Inflammatory macrophage treated with lipopolysaccharide for 1 hour (primary cell): ENCODE results near the gene MTPN.

Source experiments
- DNase-seq, 2 donors: peaks; one replicate each; pipeline ENCODE4 v3.0.0-alpha.2; 2020 to 2022

The MTPN gene

GRCh38 chr7:135956393-135956792 is 20.8 kb downstream of the MTPN start:
- no peak for DNase-seq

- DNase-seq, result peak in 1 of 2 donors; percentile 71
These were observed 26.2 kb downstream of the MTPN start for GRCh38 chr7:135950972-135951371.

DNA sequence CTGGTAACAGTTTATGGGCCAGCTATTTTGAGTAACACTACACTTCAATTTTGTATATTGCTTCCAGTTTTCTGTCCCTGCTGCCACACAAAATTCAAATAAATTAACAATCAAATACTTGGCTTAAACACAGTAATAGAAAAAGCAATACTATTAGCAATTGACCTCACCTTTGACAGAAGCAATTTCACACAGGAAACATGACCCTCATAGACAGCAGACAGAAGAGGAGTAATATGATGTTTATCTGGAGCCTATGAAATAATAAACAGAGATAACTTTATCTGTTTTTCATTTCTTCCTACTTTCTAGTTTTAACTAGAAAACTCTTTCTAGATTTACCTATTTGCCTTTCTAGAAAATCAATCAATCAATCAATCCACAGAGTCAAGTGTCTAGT is 26.7 kb downstream of the MTPN start:
- no peak for DNase-seq

DNA sequence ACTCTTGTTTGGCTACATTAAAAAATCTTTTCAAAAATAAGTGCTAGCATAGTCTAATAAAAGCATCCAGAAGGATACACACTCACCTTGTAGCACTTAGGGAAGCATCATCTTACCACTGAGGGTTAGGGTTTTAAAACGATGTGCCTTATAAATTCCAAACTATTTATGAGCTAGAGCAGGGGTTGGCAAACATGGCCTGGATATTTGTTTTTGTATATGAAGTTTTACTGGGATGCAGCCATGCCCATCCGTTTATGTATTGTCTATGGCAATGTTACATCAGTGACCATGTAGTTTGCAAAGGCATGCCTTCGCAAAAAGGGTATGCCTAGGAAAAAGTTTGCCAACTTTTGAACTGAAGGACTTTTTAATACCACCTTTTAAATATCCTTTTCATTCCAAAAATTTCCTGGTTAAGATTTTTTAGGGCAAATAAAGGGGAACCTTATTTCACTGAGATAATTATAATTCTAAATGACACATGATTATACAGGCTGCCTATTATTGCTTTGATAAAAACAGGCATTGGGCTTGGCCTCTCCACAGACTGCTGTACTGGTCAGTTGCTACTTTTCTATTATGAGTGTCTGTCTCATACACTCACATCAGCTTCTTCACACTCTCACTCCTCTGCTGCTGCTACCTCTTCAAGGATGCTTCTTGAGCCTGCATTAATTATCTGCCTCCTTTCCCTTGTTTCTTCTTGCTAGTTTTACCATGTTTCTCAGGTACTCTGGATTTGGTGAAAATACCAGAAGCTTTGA is 30.7 kb downstream of the MTPN start:
- no peak for DNase-seq

- DNase-seq, result no peak
These were observed 32.4 kb downstream of the MTPN start for GRCh38 chr7:135944753-135945152.

GRCh38 chr7:135943134-135943879 is 33.9 kb downstream of the MTPN start:
- DNase-seq, result no peak

DNA sequence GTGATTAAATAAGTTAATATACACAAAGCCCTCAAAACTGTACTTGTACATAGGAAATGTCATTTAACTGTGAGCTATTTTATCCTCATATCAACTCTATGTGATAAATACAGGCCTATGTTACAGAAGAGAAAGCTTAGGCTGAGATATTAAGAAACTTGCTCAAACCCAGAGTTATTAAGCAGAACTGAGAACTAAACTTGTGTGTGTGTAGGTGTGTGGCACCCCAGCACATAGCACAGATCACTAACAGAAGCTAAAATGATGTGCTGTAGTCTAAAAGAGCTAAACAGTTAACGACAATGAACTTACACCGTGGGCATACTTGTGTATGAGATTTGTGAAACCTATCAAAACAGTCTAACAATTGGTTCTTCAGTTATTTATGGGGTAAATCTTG is 34.5 kb downstream of the MTPN start:
- DNase-seq, result peak; percentile 28 to 46

- no peak for DNase-seq
These were observed 36.8 kb downstream of the MTPN start for GRCh38 chr7:135940077-135941075.

GRCh38 chr7:135939261-135939812 is 37.8 kb downstream of the MTPN start:
- DNase-seq, result no peak

GRCh38 chr7:135938563-135938962 is 38.6 kb downstream of the MTPN start:
- DNase-seq, result no peak

DNA sequence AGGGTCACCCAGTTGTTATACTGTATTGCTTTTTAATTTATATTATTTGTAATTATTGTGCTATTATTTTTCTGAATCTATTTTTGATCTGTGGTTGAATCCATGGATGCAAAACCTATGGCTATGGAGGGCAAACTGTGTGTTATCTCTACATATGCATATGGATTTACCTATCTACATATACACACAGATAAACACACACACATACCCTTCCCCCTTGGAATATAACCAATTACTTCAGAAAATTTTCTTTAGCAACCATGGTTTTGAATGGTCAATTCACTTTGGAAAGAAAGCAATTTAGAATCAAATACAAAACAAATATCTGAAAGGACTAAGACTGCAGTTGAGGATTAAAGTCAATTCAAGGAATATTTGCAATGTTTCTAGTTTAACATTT is 39.1 kb downstream of the MTPN start:
- DNase-seq, result no peak

DNA sequence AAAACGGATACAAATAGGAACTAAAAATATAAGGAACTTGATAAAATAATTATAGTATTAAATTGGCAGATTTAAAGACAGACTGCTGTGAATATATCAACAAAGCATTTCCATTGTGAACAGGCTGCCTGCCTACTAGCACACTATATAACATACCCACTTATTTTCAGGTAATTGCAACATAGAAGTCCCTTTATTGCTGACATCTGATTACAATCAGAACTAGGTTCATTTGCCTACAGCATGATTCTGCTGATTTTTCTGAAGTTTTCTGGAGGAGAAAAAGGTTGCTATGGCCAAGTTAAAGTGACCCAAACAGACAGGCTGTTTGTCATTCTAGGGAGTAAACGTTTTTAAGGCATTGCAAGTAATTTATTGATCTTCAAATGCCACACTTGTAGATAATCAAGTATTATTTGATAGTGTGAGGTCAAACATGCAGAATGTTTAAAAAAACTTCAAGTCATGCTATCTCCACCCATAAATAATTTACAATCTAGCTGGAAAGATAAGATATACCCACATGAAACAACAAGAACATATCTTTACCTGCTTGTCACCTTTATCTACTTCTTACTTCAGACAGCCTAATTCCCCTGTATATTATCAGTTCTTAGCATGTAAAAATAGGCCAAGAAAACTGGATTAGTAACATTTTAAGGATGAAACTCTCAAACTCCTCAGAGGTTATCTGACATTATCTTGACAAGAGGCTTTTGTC is 40.5 kb downstream of the MTPN start:
- DNase-seq, result no peak

- DNase-seq, result no peak
These were observed 42.5 kb downstream of the MTPN start for GRCh38 chr7:135934651-135935050.

DNA sequence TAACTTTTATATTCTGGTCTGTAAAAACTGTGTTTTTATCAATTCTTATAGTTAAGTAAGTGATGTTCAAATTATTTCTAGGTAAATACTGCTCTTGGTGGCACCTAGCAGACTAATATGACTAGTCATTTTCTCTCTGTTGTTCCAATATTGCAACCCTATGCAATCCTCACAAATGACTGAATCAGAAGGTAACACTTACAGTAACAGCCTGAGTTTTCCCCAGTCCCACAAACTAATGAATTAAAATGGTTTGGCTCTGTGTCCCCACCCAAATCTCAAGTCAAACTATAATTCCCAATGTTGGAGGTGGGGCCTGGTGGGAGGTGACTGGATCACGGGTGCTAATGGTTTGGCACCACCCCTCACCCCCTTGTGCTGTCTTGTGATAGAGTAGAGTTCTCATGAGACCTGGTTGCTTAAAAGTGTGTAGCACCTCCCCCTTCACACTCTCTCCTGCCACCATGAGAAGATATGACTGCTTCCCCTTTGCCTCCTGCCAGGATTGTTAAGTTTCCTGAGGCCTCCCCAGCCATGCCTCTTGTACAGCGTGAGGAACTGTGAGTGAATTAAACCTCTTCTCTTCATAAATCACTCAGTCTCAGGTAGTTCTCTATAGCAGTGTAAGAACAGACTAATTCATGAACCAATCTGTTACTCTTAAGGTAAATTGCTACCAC is 43.5 kb downstream of the MTPN start:
- DNase-seq, result no peak

DNA sequence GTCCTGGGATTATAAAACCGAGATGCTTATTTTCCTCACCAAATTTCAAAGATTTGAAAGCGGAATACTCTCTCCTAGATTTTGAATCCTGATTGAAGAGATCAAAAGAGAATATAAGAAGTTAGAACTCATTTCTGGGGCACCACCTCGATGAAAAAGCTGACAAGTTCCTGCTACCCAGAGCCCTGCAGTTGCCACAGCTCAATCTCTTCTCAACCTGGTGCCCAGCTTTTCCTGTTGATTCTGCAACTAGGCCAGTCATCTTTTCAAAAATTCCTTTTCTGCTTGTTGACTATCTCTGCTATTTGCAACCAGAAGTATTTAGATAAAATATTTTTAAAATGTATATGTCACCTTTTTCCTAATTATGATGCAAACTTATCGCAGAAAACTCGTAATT is 45.0 kb downstream of the MTPN start:
- DNase-seq, result no peak

DNA sequence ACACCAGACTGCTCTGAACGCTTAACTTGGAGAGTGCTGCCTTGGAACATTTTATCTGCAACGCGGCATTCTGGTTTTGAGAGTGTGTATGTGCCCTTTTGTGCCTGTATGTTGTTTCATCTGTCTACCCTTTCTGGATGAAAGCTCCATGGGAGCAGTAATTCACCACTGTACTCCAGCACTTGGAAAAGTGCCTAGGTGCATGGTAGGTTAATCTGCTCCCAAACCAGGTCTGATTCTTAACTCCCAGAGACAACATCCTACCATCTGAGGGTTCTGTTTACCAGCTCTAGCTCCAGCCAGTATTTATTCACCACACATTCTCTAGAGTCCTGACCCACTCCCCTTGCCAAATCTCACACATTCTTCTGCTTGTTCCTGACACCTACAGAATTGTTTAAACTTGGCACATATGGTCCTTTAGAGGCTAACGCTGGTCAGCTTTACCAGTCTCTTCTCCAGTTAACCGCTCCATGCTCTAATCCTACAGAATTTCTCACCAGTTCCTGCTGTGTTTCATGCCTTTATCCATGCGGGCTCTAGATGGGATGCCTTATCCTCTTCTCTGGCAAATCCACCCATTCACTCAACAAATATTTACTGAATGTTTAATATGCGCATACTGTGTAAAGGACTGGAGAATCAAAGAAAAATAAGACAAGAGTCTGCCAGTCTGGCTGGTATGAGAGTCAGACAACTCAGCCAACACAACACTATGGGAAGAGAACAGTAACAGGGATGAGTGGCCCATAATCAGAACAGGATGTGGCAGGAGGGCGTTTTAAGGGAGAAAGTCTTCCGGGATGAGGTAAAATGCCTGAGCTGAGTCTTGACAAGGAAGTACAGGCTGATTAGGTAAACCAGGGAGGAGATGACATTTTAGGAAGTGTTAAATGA is 46.3 kb downstream of the MTPN start:
- DNase-seq, result peak; percentile 42 to 48

GRCh38 chr7:135929722-135930141 is 47.4 kb downstream of the MTPN start:
- no peak for DNase-seq

DNA sequence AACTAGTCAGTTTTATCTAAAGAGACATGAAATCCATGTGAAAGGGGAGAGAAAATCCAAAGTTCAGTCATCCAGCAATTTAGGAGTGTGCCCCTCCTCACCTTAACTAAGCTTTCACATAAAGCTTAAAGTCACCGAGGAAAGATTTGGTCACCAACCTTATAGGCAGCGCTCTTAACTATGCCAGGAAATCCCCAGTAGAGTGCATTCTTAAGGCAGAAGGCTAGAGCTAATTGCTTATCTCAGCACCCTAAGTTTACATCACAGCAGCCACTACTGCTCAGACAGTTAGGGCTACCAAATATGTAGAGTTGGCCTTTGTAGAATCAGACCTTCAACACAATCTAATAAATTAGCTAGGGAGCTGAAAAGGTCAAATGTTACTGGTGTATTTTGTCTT is 47.9 kb downstream of the MTPN start:
- no peak for DNase-seq

DNA sequence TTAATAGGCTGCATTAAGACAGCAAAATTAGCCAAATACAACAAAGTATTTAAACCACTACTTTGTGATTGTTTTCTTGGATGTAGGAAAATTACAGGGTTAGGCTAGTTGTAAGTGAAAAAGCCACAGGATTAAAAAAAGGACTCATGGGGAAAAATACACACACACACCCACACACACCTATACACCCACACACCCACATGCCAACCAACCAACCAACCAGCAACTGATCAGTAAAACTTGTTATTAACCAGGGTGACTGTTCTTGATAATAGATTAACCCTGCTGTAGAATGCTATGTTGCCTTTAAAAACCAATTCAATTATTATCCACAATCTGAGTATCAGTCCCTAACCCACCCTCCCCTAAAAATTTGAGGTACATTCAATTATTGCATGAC is 49.0 kb downstream of the MTPN start:
- DNase-seq, result no peak

DNA sequence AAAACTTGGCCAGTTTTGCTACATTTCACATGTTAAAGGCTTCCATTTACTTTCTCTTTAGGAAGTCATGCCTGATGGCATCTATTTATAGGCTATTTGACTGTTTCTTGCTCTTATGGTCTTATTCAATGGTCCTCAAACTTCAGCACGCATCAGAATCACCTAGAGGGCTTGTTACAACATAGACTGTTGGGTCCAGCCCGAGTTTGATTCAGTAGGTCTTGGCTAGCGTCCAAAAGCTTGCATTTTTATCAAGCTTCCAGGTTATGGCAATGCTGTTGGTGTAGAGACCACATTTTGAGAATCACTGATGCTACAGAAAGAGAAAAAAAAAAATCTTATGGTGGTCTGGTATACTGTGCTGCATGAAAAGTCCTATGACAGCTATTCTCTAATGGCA is 51.9 kb downstream of the MTPN start:
- no peak for DNase-seq
